NCI-H1930 (cell line): Measurements from ENCODE around the gene SUSD3.
A peak's percentile ranks its signal among the peaks of the same experiment; 100 is the strongest.

Experiments
- DNase-seq, 2 experiments: peaks; one replicate each; lab custom pipeline; 2025; lab: John Stamatoyannopoulos, UW

SUSD3 gene

DNA sequence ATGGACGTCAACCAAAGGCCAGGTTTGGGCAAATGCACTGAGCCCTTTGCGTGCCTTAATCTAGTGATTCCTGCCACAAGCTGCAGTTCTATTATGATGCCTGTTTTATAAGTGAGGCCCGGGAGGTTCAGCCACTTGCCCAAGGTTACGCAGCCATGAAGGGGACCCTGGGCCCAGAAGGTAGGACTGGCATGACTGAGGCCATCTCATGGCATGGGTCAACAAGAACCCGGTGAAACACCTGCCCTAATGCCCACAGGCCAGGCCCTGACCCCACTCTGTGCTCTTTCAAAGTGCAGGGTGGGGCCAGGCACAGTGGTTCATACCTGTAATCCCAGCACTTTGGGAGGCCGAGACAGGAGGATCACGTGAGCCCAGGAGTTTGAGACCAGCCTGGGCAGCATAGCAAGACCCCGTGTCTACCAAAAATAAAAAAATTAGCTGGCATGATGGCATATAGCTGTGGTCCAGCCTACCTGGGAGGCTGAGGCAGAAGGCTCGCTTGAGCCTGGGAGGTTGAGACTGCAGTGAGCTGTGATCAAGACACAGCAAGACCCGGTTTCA, 66.9 kb downstream of the SUSD3 start:
- DNase-seq = no peak

DNA sequence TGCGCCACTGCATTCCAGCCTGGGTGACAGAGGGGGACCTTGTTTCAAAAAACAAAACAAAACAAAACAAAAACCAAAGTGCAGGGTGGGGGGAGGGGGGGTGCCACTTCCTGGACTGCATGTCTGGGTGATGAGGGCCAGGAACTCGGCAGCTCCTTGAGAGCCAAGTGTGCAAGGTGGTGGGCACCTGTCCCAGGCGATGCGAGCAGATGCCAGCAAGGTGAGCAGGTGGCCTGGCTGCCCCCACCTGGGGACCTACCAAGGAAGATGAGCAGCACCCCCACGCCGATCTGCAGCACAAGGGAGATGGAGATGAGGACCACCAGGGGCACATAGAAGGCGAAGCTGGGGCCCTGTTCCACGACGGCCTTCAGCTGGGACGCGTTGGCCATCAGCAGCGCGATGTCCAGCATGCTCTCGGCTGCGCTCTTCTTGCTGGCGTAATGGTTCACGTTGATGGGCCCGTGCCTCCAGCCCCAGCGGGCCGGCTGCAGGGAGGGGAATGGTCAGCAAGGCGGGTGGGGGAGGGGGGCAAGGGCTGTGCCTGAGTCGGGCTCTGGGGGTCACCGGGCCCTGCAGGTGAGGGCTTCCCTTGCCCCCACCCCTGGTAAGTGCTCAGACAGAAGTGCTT, 67.8 kb downstream of the SUSD3 start:
- DNase-seq = no peak

GRCh38 chr9:93126825-93127368, 68.4 kb downstream of the SUSD3 start:
- no peak for DNase-seq

DNA sequence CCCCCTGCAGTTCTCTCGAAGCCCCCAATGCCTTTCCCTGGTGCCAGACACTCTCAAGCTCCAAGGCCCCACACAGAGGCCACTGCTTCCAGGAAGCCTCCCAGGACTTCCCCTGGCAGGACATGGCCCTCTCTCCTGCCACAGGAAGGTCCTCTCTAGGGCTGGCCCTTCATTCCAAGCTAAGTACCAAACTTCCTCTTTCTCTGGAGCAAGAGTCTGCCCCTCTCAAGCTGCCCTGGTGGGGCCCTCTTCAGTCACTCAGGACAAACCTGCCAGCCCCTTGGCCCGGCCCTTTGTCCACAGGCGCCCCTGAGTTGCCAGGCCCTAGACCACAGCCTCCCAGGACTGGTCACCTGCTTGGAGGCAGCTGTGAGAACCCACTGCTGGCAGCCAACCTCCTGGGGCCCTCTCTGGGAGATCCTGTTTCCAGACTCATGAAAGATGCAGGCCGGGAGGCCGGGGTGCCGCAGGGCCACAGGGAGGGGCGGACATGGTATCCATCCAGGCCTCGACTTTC, 69.0 kb downstream of the SUSD3 start:
- no peak for DNase-seq

DNA sequence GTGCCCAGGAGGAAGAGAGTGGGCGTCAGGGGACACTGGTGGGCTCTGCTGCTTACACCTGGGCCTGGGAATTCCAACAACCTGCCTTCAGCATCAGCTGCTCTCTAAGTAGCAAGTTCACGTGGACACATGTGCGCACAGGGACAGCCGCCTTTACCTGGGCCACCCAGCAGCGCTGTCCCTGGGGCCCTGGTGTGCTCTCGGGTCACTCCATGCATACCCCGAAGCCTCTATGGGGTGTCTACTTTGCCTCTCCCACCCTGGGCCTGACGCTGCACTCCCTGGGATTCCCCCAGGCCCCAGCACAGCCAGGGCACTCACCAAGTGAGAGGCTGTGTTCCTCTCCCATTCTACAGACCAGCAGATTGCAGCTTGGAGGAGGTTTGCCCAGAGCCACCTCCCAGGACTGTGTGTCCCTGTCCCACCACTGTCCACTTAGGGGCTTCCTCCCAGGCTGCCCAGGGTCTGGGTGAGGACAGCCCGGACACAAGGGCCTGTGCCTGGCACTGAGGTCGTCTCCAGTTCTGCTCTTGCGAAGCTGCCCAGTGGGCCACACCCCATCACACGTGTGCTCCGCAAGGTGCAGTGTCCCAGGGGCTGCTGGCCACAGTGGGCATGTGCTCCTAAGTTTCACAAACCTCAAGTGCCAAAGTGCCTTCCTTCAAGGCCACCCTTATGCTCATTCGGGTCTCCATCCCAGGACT, 69.7 kb downstream of the SUSD3 start:
- no peak for DNase-seq

GRCh38 chr9:93128715-93129224, 70.3 kb downstream of the SUSD3 start:
- DNase-seq = no peak

GRCh38 chr9:93129286-93129685, 70.8 kb downstream of the SUSD3 start:
- no peak for DNase-seq

GRCh38 chr9:93129691-93130500, 71.4 kb downstream of the SUSD3 start:
- no peak for DNase-seq

DNA sequence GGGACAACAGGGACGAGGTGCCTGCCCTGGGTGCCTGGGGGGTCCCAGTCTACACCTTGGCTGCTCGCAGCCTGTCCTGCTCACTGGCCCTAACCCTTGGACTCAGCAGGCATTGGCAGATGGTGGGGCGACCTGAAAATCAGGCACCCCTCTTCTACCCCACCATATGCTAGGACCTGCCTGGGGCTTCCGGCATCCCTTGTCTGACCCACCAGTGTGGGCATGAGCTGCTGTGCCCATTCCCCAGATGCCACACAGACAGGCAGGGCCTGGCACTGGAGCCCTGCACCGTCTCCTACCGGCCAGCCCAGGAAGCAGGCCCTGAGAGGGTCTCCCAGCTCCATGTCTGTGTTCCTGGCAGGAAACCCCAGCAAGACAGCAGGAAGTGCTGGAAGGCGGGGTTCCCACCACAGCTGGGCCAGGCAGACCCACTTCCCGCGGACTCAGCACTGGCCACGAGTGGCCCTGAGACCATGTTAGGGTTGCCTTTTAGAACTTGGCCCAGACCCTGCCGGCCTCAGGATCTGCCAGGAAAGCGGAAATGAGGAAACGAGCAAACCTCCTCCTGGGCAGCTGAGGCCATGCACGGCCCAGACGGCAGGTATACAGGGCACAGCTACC, 72.5 kb downstream of the SUSD3 start:
- no peak for DNase-seq

DNA sequence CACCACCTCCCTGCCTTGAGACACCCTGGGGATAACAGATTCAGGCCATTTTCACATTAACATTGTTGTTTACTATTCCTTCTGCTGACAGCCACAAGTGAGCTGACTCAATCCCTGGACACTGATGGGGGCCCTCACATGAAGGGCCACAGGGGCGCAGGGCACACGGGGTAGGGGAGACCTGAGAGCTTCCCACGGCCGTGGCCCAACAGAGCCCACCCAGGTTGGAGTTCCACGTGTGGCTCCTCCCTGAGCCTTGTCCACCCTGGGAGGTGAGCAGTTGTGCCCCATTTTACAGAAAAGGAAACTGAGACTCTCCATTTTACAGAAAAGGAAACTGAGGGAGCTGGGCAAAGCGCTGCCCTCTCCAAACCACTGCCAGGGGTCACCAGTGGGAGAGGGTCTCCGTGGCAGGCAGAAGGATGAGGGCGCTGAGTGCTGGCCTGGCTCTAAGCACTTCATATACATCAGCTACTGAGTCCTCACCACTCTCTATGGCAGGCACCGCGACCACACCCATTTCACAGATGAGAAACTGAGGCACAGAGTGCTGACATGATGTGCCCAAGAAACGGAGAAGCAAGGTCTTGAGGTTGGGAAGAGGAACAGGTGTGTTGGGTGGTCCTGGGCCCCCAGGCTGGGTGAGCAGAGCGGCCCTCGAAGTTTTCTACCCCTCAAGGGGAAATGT, 73.2 kb downstream of the SUSD3 start:
- DNase-seq = no peak

GRCh38 chr9:93132287-93132927, 73.9 kb downstream of the SUSD3 start:
- DNase-seq = no peak

GRCh38 chr9:93132946-93133680, 74.6 kb downstream of the SUSD3 start:
- no peak for DNase-seq

GRCh38 chr9:93133681-93134014, 75.1 kb downstream of the SUSD3 start:
- DNase-seq = no peak

DNA sequence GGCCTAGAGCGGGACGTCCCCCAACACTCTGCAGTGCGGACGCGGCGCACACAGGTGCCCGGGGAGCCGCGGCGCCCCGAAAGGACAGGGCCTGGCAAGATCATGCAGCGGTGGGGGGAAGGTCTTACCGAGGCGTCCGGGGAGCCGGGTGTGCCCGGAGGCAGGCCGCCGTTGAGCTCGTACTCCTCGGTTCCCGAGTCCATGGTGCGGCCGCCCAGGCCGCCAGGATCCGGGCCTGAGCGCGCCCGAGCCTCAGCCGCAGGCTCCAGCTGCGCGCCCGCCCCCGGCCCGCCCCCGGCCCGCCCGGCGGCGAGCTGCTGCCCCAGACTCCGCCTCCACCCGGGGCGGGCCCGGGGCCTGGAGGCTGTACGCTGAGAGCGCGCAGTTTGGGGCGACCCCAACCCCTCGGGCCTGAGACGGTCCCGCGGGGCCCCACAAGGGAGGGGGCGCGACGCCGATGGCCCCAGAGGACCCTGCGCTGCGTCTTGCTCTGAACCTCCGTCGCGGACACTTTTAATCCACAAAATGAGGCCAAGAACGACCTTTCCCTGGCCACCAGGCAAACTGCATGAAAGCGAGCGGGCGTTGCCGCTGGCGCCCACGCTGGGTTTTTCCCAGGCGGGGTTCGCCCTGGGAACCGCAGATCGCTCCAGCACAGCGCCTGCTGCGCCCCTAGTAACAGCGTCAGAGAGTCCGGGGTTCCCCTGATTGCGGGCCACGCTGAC, 75.7 kb downstream of the SUSD3 start, which contains the start of gene NINJ1:
Gene NINJ1 (minus strand): TSS at position 237 of the 725 bp plus-strand sequence. CDS start 34 bp downstream, at position 203.
- DNase-seq = peak; percentile 30 to 61
